LoVo (cell line): Measurements from ENCODE around the gene NKX2-1.
"Not testable (repeated sequence)": the region's sequence is repeated elsewhere in the genome, so short reads cannot be mapped to it uniquely, and the experiment has no call there.

Source experiments
- DNase-seq: peaks from one replicate; pipeline ENCODE4 v3.0.0-alpha.2; 2016; ENCODE audit warnings: low spot score

NKX2-1 gene

DNA sequence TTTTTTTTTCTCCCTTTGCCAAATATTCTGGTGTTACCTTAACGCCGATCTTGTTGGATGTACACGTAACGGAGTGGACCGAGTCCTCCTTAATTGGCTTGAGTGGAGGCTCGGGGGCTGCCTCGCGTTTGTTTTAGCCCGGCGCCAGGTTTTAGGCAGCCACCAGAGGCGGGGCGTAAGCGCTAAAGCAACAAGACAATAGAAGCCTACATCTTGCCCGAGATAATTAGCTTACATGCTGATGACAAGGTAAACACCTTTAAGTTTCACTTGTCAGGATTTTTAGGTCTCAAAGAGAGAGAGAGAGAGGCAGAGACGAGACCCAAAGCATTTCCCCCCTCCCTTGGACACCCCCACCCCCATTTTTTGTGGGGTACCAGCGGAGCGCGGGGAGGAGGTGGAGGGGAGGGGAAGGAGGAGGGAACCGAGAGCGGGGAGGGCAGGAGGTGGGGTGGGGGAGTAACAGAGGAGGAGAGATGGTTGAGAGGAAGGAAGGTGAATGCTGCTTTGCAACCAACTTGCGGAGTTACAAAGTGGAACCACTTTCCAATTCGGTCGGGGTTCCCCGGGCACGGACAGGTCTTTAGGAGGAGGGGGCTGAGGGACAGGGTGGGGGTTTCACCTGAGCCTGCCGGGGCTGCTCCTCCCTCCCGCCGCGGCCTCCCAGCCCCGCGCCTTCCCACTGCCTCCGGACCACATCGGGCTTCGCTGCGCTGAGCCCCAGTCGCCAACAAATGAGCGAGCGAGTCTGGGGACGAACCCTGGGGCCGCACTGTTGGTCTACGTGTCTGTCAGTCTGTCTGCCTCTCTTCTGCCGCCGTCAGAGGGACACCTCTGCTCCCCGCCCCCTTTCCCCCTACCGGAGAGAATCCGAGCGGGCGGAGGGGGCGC, at the start of gene NKX2-1:
Gene NKX2-1, minus strand, starts transcription at position 802 of the 891 bp plus-strand sequence. Its CDS starts 103 bp downstream, at position 699.
- peak; percentile 44 for DNase-seq

DNA sequence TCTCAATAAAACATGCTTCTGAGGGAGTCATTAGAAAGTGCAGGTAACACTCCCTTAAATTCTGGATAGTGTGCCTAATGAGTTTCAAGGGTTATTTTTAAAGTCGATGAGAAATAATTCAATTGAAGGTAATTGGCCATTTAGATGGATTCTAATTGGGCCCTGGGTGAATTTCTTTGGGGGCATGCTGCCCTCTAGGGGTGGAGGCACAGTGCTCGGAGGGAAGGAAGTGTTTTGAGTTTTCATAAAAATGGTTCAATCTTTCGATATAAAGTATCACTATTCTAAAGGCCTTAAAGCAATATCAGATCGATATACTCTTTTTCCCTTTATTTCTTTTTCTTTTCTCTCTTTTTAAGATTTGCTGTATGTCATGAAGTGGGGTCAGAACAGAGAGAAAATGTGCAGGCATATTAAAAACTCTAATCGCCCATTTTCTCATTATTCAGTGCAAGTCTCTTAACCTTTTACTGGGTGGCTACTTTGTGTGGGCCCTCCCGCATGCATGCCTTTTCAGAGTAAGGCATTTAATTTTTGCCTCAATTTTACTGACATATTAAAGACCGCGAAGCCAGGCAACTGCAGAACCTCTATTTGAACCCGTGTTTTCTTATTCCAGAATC, 36.9 kb upstream of the NKX2-1 start:
- peak; percentile 47 for DNase-seq

DNA sequence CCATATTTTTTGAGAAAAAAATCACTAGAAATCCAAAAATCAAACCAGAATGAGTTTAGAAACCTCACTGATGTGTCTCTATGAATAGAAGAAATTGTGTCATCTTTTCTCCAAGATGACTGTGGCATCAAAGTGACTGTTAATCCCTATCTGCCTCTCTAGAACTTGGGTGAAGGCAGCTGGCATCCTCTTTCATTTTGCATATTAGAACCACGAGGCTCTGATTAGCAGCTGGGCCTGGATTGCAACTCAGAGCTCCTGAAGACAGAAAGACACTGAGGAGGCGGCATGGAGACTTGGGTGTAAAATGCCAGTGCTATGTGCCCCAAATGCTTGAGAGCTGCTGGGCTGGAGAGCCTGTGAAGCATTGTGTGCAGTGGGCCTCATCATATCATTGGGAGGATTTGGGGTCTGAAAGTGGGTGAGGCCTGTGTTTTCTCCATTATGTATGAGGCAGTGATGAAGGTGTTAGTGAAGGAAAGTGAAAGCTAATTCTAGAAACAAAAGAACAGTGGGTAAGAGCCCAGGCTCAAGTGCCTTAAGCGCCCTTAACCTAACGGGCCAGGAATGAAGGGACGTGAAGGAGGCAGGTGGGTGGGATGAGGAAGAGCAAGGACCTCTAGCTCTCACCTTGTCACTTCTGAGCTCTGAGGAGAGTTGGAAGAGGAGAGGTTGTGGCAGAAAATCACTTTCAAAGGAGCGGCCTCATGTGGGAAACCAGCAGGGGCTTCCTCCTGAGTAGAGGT, 36.1 kb upstream of the NKX2-1 start:
- DNase-seq: no peak

DNA sequence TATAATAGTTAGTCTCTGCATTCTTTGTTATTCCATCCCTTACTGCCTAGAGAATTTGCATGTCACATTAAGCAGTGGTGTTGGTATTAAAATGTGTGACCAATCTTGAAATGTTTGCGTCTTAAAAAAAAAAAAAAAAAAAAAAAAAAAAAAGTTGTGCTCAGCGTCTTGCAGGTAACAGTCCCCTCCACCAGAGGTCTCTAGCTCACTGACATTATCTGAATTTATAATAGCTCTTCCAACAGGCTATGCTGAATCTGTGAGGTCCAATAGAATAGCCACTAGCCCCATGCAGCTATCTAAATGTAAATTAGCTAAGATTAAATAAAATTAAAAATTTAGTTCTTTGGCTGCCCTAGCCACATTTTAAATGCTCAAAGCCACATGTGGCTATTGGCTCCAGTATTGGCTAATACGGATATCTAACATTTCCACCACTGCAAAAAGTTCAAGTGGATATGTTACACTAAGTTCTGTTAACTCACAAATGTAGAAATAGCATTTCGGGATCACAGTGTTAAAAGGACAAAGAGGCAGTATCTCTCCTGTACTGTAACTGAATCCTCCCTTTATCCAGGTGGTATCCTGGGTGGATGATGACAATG, 33.7 kb upstream of the NKX2-1 start:
- DNase-seq: peak; percentile 60

DNA sequence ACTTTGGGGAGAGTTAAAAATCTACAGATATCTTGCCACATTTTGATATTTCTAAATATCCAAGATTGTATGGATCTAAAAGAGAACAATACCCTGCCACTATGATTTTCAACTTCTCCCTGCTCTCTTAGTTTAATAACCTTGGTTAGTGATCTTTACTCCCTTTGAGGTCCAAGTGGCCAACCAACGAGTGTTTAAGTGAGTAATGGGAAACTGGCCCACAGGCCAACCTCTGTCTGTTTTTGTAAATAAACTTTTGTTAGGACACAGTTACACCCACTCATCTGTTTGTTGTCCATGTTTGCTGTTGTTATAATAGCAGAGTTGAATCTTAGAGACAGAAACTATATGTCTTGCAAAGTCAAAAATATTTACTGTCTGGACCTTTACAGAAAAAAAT, 30.9 kb upstream of the NKX2-1 start:
- DNase-seq: no peak

DNA sequence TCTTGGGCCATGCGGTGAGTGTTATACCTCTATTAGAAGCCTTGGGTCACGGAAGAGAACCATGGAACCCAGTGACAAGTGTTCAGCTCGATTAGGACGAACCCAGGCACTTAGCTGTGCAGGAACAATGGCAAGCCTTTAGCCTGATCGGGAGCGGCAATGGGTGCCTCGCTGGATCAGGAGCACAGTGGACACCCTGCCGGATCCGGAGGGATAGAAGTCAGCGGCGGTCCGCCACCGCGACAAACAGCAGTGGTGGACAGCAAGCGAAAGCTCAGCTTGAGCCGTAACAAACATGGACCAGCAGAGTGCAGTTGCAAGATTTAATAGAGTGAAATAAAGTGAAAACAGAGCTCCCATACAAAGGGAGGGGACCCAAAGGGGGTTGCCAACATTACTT, 24.2 kb upstream of the NKX2-1 start:
- not testable (repeated sequence) for DNase-seq

DNA sequence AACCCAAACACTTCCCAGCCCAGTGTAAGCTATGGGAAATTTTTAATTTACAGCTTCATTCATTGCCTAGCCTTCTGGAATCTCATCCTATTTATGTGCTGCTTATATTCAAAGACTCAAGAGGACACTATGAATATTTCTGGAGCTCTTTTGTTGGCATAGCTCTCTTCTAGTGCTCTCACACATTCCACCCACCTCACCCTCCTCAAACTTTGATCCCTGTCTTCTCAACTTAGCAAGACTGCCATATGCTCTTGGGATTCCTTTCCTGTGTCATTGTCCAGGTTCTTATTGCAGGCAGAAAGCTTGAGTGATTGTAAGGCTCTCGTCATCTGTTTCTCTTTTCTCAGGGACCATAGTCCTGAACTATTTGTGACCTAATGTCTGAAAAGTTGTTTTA, 18.0 kb upstream of the NKX2-1 start:
- no peak for DNase-seq

DNA sequence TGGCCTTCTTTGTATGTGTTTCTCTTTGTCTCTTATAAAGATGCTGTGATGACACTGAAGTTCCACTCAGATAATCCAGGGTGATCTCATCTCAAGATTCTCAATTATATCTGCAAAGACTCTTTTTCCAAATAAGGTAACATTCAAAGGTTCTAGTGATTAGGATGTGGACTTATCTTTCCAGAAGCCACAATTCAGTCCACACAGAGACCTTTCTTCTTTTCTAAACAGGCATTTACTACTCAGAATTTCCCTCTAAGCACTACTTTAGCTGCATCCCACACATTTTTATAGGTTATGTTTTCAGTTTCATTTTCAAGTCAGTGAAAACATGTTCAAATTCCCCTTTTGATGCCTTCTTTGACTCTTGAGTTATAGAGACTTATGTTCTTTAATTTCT, 9.0 kb upstream of the NKX2-1 start:
- DNase-seq: no peak

DNA sequence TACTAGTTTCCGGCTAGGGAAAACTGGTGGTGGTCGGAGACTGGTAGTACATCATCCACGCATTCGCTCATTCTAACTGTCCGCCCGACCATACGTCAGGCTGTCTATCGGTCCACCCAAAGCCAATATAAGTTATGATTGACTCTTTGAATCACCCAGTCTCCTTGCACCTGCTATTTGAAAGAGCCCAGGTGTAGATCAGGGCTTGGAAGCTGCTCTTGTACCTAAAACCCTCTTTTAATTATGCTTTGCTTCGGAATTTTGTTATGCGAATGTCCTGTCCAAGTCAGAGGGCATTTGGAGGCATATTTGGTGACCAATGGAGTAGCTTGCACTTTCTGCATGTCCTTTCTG, 5.7 kb upstream of the NKX2-1 start:
- no peak for DNase-seq

DNA sequence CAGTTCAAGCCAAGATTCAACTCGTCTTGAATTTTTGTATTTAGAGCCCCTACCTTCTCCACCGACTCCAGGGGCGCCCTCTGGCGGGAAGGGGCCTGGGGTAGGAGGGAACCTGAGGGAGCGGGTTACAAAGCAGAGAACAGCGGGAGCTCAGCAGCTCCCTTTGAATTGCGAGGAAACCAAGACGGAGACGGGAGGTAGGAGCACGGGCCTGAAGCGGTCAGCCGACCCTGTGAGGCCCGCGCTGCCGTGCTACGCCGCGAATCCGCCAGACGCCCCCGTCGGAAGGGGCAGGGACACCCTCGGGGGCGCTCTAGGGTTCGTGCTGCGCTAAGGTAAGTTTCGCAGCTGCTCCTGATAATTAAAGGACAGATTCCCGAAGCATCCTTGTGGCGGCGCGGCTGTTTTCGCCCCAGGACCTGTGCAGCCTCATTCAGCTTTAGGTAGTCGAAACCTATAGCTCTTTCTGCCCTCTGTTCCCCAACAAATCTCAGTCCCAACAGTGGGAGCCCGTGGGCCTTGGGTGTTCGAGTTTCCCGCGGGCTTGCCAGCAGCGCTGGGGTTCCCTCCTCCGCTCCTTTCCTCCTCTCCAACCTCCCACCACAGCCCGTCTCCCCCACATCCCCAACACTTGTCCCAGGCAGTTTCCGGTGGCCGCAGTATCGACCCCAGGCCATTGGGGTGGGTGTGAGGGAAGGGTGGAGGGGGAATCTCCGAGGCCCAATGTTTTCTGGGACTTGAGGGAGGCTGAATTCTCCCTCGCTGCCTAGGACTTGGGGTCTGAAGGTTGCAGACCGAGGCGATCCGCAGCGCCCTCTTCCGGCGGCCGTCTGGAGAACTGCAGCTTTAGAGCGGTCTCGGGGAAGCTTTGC, 5.1 kb upstream of the NKX2-1 start:
- no peak for DNase-seq

DNA sequence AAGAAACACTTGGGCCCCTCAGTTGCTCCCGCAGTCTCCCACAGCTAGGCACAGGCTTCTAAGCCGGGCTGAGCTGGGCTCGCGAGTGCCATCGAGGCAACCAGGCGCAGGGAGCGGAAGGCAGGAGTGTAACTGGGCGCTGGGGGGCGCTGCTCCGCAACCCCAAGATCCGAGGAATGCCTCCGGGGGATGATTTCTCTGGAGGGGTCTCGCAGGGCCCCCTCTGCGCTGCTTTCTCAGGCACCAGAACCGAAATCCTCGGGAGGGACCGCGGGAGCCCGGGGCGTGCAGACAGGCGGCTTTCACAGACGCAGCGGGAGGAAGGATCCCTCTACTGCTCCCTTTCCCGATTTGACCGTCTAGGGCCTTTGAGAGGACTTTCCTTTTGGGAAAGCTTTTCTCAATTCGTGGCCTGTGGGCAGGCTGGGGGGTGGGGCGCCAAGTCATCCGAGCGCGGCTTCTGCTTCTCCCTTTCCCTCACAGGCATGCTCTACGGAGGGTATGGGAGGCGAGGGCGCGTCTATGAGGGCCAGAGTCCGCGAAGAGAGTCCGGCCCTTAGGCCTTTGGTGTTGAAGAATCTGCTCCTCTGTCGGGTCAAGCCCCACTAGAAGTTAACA, 4.3 kb upstream of the NKX2-1 start:
- DNase-seq: no peak

DNA sequence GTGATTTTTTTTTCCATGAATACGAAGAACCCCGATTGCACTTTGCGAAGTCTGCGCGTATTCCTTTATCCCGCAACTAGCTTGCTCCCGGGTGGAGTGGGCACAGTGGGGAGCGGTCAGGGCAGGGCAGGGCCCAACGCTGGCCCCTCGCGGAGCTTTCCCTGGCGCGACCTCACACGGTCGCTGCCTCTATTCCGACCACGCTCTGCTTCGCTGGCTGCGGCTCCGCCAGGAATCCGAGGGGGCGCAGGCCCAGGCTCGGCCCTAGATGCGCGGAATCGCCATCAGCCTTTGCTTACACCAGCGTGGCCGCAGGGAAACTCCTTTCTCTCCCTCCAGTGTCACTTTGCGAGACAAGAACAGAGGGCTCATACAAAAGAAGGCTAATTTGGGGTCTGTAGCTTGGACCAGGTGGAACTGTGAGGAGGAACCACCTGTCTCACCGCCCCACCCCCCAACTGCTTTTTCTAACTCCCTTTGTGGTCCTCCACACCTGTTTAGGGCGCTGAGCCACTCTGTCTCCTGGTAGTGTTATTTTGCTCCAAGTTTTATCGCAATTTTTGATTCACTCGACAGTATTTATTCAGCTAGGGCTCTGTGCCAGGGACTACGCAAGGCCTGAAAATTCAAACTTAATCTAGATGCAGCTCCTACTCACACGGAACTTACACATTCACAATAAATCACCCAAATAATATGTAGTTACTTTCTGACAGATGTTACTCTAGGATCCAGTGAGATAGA, 3.1 kb upstream of the NKX2-1 start:
- no peak for DNase-seq

DNA sequence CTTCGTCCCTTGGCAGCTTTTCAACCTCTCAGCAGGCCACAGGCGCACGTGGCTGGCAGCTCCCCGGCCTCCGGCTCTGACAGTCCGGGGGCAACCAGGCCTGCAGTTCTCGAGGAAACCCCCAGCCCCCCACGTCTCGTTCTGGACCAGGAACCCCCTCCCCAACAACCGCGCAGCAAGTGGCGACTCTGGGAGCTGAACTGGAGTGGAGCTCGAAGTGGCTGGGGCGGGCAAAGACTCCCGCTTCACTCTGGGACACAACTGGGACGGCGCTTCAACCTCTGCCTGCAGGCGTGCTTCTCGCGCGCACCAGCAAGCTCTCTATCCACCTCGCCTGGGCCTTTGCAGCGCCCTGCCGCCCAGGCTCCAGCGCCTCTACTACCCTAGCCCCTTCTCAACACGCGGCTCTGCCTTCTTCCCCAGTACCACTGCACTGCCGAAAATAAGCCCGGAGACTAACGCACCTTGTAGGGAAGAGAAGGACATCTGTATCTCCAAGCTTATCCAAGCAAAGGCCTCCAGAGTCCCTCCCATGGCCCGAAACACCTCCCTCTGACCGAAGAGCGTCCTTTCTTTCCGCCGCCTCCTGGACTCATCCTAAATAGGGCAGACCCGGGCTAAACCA, 2.4 kb upstream of the NKX2-1 start:
- no peak for DNase-seq

DNA sequence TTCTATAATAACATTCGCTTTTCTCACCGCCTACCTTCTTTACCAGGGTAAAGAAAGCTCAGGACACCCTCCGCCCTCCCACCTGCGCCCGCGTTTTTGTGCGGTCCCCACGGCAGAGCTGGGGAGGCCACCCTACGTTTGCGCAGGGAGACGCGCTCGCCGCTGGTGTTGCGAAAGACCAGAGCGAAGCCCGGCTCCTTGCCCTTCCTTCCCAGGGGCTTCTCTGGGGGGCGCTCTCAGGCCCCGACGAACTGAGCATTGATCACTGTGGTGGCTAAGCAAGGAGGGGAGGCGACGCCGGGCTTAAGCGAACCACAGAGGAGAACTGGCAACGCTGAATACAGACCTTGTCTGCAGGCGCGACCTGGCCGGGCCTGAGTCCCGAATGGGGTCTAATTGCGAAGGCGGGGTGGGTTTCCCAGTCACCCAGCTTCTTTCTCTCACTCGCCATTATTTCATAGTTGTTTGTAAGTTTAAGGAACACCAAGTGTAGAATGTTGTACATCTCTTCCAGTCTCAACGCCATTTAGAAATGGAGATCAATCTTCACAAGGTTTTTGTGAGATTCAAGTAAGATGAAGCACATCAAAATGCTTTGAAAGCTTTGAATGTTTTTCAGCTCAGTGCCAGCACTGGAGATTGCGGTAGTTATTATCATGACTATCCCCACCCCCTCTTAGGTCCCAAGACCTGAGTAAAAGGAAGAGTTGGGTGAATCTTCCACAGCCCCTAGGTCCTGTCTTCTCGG, 1.7 kb upstream of the NKX2-1 start:
- no peak for DNase-seq

DNA sequence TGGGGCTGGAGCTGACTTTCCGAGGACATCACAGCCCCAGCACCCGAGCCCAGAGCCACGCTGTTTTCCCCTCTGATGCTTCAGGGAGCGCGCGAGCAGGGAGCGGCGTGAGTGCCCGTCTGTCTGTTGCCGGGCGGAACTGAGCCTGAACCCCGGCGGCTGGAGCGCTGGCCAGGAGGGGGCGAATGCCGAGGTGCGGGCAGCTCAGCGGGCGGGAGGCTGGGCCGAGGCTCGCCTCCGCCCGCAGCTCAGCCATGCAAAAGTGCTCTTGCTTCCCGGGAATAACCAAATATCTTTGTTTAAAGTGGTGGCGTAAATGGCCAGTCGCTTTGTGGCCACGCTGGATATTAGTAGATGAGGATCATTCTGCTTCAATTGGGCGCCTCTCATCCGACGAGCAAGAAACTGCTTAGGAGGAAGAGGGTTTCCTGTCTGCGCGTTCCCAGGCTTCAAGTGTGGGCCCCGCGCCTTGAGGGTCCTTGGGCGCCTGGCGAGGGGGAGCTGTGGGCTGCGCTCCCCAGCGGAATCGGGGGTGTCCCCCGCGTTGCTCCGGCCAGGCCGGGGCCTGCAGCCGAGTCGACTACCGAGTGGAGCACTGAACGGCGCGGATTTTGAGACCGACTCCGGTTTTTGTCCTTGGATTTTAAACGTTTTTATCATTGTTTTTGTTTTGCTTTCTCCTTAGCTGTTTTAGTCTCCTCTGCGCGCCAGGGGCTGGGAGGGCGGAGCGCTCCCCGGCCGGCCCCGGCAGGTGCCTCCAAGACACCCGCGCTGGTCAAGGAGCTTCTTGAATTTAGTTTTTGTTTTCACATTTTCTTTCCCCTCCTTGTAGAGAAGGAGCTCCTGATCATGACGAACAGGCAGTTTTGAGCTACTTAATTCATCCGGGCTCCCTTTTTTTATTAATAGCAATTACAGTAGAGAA, 831 bp upstream of the NKX2-1 start:
- DNase-seq: peak; percentile 72

DNA sequence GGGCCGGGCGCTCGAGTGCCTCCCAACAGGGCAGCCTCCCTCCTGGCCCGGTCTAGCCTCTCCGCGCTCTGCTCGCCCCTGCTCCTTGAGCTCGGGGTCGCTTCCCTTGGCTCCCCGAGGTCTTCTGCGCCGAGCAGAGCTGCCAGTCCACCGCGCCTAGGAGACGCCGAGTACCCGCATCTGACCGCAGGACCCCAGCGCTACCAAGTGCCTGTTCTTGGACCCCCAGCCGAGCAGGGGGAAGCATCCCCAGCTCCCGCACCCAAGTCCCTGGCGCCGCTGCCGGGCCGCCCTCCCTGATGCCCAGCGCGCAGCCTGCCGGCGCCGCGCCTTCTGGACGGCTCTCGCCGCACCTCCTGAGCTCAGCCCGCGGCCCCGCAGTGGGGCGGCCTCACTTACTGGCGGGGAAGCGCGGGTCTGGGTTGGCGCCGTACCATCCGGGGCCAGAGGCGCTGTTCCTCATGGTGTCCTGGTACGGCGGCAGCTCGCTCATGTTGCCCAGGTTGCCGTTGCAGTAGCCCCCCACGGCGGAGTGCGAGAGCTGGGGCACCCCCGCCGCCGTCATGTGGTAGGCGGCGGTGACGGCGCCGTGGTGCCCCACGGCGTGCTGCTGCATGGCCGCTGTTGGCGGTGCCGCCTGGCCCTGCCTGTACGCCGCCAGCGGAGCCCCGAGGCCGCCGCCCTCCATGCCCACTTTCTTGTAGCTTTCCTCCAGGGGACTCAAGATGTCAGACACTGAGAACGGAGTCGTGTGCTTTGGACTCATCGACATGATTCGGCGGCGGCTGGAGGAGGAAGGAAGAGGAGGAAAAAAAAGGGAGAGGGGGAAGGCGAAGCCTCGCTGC, 1.2 kb downstream of the NKX2-1 start:
- no peak for DNase-seq

DNA sequence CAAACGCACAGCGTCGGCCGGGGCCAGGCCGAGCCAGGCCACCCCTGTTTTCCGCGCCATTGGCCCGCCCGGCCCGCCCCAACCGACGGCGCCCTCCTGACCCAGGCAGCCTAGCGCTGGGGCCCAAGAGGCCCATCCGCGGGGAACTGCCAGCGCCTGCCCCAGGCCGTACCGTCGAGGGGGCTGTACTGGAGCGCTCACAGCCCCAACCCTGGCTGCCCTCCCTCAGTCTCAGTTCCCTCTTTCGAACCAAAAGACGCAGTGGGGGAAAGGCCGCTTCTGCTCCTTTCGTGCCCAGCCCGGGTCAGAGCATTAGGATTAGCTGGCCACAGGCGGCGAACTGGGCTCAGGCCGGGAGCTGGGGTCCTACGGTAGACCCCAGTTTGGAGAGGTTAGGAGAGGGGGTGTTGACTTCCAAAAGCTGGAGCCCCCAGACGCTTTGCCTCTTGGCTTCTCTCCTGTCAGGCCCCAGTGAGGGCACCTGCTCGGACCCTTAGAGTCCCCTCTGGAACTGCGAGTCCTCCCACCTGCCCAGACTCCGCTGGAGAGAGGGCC, 1.9 kb downstream of the NKX2-1 start:
- DNase-seq: no peak
